NCI-H524 (cell line): ENCODE results near the gene USP40.
A peak's percentile ranks its signal among the peaks of the same experiment; 100 is the strongest.

Source experiments
- DNase-seq, 2 experiments: peaks; one replicate each; lab custom pipeline; 2025; lab: John Stamatoyannopoulos, UW

USP40 gene

GRCh38 chr2:233474308-233475160, 92.0 kb downstream of the USP40 start:
- no peak for DNase-seq

- DNase-seq: no peak
Measured at GRCh38 chr2:233473878-233474277, 92.7 kb downstream of the USP40 start.

GRCh38 chr2:233473386-233473791, 93.2 kb downstream of the USP40 start:
- DNase-seq: no peak

GRCh38 chr2:233471291-233472035, 95.1 kb downstream of the USP40 start:
- DNase-seq: no peak

- DNase-seq: no peak
Measured at GRCh38 chr2:233470839-233471238, 95.7 kb downstream of the USP40 start.

GRCh38 chr2:233470011-233470687, 96.4 kb downstream of the USP40 start:
- DNase-seq: no peak

GRCh38 chr2:233469261-233470010, 97.1 kb downstream of the USP40 start:
- no peak for DNase-seq

- DNase-seq: no peak
Measured at GRCh38 chr2:233468741-233469110, 97.9 kb downstream of the USP40 start.

- DNase-seq: peak in 1 of 2 experiments; percentile 12
Measured at GRCh38 chr2:233468047-233468740, 98.4 kb downstream of the USP40 start.

GRCh38 chr2:233466991-233467603, 99.5 kb downstream of the USP40 start:
- no peak for DNase-seq

- no peak for DNase-seq
Measured at GRCh38 chr2:233464531-233465240, 101.9 kb downstream of the USP40 start.

GRCh38 chr2:233464056-233464455, 102.5 kb downstream of the USP40 start:
- no peak for DNase-seq

GRCh38 chr2:233463586-233463985, 103.0 kb downstream of the USP40 start:
- no peak for DNase-seq

- DNase-seq: no peak
Measured at GRCh38 chr2:233462826-233463470, 103.6 kb downstream of the USP40 start.

GRCh38 chr2:233462202-233462785, 104.3 kb downstream of the USP40 start:
- DNase-seq: no peak

- no peak for DNase-seq
Measured at GRCh38 chr2:233461481-233461891, 105.1 kb downstream of the USP40 start.

- no peak for DNase-seq
Measured at GRCh38 chr2:233460726-233461441, 105.7 kb downstream of the USP40 start.

GRCh38 chr2:233459426-233459825, 107.2 kb downstream of the USP40 start:
- no peak for DNase-seq

GRCh38 chr2:233458826-233459225, 107.8 kb downstream of the USP40 start:
- no peak for DNase-seq
